Lower leg skin (tissue), 4 donors: ENCODE data around the gene C15orf39. TPM values are rescaled to one million over a fixed set of nuclear protein-coding genes. Genes with fewer than 3 reads are reported as not detected.
"Not testable (repeated sequence)": the region's sequence is repeated elsewhere in the genome, so short reads cannot be mapped to it uniquely, and the experiment has no call there.

Experiments
- DNase-seq, 2 donors: peaks; one replicate each; pipeline ENCODE4 v3.0.0-alpha.2; 2019; ENCODE audit warnings: low spot score in 2 of 2
- H3K4me3 ChIP-seq: fragments of 200-600 bp; sonication (generic); 2 replicates; pipeline ENCODE4 v1.5.1; 2017; ENCODE audit warnings: mild to moderate bottlenecking, low read depth; ENCODE audit not compliant: poor library complexity, severe bottlenecking
- POLR2A ChIP-seq, 2 donors: fragments of 450-650 bp; IDR thresholded peaks; one replicate each; pipeline ENCODE4 v1.6.1; 2016 to 2017; ENCODE audit warnings: antibody characterized with exemption in 2 of 2, mild to moderate bottlenecking in 1 of 2, moderate library complexity in 1 of 2
- WGBS, 2 donors: methylation state at CpG; one replicate each; pipeline ENCODE4 v1.1.5; 2018; 5-methylcytosine and 5-hydroxymethylcytosine counted together
- intact Hi-C: fragments of 100-400 bp; cut with DNase I; formaldehyde crosslinking; loops from one replicate; pipeline ENCODE4 v1.15.0; 2023; ENCODE audit warnings: low total_unique reads
- total RNA-seq, 4 donors: library from RNA; depleted of rRNA; stranded (reverse); fragments of >200 nt; gene quantifications; one replicate each; pipeline ENCODE4 v1.1.0, GENCODE V29; 2016
- TF ChIP-seq, protein P1 (sequence below), 3 donors: fragments of 450-650 bp; IDR thresholded peaks; one replicate each; pipeline ENCODE4 v1.5.1; 2016; ENCODE audit warnings: antibody characterized with exemption in 3 of 3, mild to moderate bottlenecking in 3 of 3, moderate library complexity in 2 of 3

The C15orf39 gene
- total RNA-seq, 4 donors from 2014 or later, result 21.9 to 29.3 (median 26.1) TPM

GRCh38 chr15:75223688-75224087, 22.0 kb downstream of the C15orf39 start:
- H3K4me3 ChIP-seq, result no peak overlapping the region
- 86 to 96% methylated on average over 6 of the region's 6 CpGs for WGBS, 2 donors

GRCh38 chr15:75224281-75224680, 22.6 kb downstream of the C15orf39 start:
- intact Hi-C loops, result no loop called here
- TF ChIP-seq, protein P1, sequence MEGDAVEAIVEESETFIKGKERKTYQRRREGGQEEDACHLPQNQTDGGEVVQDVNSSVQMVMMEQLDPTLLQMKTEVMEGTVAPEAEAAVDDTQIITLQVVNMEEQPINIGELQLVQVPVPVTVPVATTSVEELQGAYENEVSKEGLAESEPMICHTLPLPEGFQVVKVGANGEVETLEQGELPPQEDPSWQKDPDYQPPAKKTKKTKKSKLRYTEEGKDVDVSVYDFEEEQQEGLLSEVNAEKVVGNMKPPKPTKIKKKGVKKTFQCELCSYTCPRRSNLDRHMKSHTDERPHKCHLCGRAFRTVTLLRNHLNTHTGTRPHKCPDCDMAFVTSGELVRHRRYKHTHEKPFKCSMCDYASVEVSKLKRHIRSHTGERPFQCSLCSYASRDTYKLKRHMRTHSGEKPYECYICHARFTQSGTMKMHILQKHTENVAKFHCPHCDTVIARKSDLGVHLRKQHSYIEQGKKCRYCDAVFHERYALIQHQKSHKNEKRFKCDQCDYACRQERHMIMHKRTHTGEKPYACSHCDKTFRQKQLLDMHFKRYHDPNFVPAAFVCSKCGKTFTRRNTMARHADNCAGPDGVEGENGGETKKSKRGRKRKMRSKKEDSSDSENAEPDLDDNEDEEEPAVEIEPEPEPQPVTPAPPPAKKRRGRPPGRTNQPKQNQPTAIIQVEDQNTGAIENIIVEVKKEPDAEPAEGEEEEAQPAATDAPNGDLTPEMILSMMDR (IDR thresholded peaks at IDR 0.05), result no peak
- TF ChIP-seq POLR2A (IDR thresholded peaks at IDR 0.05), result no peak
- DNase-seq, result no peak
- no peak overlapping the region for H3K4me3 ChIP-seq
- 50% methylated on average over 12 of the region's 12 CpGs for WGBS, 2 donors

More at GRCh38 chr15:75223688-75224087, 22.0 kb downstream of the C15orf39 start:
- TF ChIP-seq, protein P1 (IDR thresholded peaks at IDR 0.05), result no peak
- no peak for TF ChIP-seq POLR2A (IDR thresholded peaks at IDR 0.05)
- no peak for DNase-seq
- intact Hi-C loops, result no loop called here

DNA sequence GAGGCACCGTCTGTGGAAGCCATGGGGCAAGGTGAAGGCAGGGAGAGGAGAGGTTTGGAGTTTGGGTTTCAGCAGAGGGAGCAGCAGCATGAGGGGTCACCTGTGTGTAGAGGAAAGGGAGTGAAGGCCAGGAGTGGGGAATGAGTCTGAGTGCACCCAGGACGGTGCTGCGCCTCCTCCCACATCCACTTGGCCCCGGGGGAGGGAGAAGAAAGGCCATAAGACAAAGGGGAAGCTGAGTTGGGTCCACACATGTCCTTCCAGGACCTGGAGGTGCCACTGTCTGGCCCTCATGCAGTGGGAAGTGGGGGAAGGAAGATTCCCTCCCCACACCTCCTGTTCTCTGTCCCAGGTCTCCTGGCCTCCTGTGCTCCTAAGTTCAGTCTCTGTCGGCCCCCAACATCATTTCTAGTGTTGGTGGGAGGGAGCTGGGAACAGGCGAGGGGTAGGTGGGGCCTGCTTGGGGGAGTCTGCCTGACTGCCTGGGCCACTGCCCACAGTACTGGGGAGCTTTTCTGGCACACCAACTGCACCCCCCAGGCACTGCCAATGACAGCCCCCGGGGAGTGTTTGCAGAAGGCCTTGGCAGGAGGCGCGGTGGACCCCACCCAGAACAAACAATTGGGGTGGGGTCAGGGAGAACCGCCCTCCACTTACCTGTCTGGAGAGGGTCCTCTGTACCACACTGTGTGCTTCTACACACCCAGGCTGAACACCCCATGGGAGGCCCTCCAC, 23.6 kb downstream of the C15orf39 start:
- 60 to 68% methylated on average over 10 of the region's 10 CpGs for WGBS, 2 donors
- H3K4me3 ChIP-seq, intact Hi-C loops, DNase-seq: not testable (repeated sequence)

DNA sequence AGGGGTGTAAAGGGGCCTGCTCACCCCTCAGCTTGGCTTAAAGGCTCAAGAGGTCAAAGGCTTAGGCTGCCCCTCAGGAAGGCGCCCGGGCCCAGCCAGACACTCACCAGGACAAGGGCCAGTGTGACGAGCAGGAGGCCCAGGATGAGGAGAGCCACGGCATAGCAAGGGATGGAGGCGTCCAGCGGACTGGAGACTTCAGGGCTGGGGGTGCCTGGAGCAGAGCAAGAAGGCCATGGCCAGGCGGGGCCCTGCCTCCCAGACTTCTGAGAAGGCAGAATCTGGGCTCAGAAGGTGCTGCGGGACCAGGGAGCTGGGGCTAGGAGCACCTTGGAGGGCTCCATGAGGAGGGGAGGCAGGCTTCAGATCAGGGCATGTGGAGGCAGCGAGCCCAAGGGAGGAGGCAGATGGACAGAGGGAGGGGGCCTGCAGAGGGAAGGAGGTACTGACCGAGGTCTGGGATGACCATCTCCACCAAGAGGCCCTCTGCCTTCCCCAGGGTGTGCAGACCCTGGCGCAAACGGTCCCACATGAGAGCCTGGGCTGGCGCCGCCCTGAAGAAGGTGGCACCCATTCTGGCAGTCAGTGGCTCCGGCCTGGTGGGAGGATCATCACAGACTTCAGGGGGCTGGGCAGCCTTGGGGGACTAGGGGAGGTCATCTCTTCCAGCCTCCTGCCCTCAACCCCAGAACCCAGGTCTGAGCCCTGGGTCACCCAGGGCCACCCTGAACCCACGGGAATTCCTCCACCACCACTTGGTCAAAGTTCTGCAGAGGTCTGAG, 24.5 kb downstream of the C15orf39 start:
- 92 to 95% methylated on average over 12 to 16 of the region's 16 CpGs for whole genome bisulfite sequencing, 2 donors
- intact Hi-C loops, result no loop called here
- no peak overlapping the region for H3K4me3 ChIP-seq
- no peak for DNase-seq
- no peak for TF ChIP-seq POLR2A (IDR thresholded peaks at IDR 0.05)
- TF ChIP-seq, protein P1 (IDR thresholded peaks at IDR 0.05), result no peak

- H3K4me3 ChIP-seq, intact Hi-C loops, DNase-seq: not testable (repeated sequence)
- WGBS, 2 donors, result 75 to 81% methylated on average over 7 of the region's 7 CpGs
These were observed 25.4 kb downstream of the C15orf39 start for GRCh38 chr15:75227112-75227511.

DNA sequence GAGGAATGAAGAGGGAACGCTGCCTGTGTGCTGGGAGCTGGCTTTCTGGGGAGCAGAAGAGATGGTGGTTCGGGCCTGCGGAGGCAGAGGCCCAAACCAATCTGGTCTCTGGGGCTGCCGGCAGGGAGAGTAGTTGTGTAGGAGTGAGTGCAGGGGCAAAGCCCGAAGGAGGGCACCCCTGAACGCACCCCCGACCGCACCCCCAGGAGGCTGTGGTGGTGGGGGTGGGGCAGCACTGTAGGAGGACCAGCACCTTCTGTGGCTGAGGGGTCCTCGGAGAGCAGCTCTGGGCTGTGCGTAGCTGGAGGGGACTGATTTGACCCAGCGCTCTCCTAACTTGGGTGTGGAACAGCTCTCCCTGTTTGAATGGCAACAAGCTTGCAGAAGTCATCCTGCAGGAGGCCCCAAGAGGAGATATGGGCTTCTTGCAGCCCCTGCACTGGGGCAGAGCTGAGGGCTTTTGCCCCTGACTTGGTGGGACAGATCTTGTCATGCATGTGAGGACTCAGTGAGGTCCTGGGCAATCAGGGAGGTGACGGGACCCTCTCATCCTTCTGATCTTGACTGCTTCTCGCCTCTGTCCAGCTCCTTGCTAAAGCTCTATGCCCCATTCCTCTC, 26.1 kb downstream of the C15orf39 start:
- TF ChIP-seq, protein P1 (IDR thresholded peaks at IDR 0.05), result no peak
- no peak for TF ChIP-seq POLR2A (IDR thresholded peaks at IDR 0.05)
- WGBS, 2 donors, result 87 to 88% methylated on average over 13 of the region's 13 CpGs
- no peak for DNase-seq
- intact Hi-C loops, result no loop called here
- no peak overlapping the region for H3K4me3 ChIP-seq
